ENCODE measurements around the gene ERP44.
"Not testable (repeated sequence)": the region's sequence is repeated elsewhere in the genome, so short reads cannot be mapped to it uniquely, and the experiment has no call there.

Gene ERP44

GRCh38 chr9:100098887-100099721, at the start of gene ERP44, which contains the start of gene INVS:
TSS of gene ERP44 (minus strand) at chr9:100099000. CDS start at chr9:100098840, 160 bp downstream.
TSS of gene INVS (plus strand) at chr9:100099243. CDS start at chr9:100104522, 5,279 bp downstream.
- DNase-seq (ENCODE audit: low read depth): peak; percentile 91

DNA sequence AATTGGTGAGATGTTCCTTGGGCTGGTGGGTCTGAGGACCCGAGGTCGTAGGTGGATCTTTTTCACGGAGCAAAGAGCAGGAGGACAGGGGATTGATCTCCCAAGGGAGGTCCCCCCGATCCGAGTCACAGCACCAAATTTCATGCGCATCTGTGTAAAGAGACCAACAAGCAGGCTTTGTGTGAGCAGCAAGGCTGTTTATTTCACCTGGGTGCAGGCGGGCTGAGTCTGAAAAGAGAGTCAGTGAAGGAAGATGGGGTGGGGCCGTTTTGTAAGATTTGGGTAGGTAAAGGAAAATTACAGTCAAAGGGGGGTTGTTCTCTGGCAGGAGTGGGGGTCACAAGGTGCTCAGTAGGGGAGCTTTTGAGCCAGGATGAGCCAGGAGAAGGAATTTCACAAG, 47.2 kb upstream of the ERP44 start:
- not testable (repeated sequence) for DNase-seq (ENCODE audit: low read depth)

GRCh38 chr9:100145167-100145934, 46.6 kb upstream of the ERP44 start:
- not testable (repeated sequence) for DNase-seq (ENCODE audit: low read depth)

- not testable (repeated sequence) for DNase-seq (ENCODE audit: low read depth)
Observed at GRCh38 chr9:100141862-100142261, 43.1 kb upstream of the ERP44 start.

- not testable (repeated sequence) for DNase-seq (ENCODE audit: low read depth)
Observed at GRCh38 chr9:100140303-100140702, 41.5 kb upstream of the ERP44 start.

GRCh38 chr9:100136799-100137198, 38.0 kb upstream of the ERP44 start:
- not testable (repeated sequence) for DNase-seq (ENCODE audit: low read depth)

- DNase-seq (ENCODE audit: low read depth): no peak
Observed at GRCh38 chr9:100134731-100135130, 35.9 kb upstream of the ERP44 start.

DNA sequence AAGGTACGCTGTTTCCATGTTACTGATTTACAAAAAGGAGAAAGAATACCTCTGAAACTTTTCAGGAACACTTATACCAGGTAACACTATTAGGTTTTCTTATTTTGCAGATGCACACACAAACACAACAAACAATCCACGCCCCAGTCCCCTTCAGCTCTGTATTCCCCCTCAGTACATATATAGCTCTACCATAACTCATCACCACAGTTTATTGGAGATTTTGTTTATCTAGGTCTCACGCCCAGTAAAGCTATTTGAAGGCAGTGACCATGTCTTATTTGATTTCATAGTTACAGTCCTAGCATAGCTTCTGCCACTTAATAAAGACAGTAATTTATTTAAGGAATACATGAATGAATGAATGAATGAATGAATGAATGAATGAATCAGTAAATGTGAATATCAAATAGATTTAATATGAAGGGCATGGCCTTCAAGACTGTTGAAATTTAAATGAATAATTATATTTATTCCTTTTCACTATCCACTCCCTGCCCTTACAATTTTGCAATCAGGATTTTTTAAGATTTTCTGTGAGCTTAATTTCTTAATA, 33.2 kb upstream of the ERP44 start:
- DNase-seq (ENCODE audit: low read depth): no peak

GRCh38 chr9:100131216-100131615, 32.4 kb upstream of the ERP44 start:
- DNase-seq (ENCODE audit: low read depth): no peak

DNA sequence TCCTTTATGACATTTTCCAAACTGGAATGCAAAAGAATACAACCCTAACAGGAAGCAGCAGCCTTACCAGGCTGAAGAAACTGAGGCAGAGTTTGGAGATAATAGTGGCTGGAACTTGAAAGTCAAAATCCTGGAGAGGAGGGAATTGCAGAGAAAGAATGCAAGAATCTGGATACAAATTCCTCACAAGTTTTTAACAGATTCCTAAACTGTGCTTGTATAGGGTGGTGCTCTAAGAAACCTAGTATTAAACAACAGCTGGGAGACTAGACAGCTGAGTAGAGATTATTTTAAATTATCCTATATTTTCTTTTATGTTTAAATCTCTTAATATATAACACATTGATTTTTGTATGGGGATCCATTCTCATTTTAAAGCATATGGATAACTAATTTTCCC, 31.0 kb upstream of the ERP44 start:
- DNase-seq (ENCODE audit: low read depth): no peak

DNA sequence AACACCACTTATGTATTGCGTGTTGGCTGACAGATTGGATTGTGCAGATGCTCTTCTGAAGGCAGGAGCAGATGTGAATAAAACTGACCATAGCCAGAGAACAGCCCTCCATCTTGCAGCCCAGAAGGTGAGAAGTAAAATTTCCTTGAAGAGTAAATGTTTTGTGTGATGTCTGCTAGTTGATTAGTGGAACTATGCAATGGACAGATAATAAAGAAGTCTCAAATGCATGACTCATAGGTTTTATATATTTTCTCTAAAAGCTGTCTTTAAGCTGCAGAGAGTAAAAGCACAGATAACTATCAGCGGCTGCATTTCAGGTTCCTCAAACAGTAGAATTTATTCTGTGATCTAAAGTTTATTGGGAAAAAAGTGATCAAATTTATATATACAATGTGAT, 27.6 kb upstream of the ERP44 start:
- no peak for DNase-seq (ENCODE audit: low read depth)

DNA sequence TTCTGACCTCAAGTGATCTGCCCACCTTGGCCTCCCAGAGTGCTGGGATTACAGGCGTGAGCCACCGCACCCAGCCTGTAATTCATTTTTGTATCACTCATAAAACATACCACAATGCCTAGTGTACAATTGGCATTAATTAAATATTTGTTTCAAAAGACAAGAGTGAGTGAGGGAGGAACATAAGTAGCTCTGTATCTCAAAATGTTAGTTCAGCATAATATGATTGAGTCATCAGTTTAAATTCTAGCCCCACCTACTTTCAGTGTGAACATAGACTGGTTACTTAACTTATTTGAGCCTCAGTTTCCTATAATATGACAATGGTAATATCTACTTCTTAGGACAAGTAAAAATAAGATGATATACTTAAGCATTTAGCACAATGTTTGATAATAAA, 27.1 kb upstream of the ERP44 start:
- DNase-seq (ENCODE audit: low read depth): no peak

DNA sequence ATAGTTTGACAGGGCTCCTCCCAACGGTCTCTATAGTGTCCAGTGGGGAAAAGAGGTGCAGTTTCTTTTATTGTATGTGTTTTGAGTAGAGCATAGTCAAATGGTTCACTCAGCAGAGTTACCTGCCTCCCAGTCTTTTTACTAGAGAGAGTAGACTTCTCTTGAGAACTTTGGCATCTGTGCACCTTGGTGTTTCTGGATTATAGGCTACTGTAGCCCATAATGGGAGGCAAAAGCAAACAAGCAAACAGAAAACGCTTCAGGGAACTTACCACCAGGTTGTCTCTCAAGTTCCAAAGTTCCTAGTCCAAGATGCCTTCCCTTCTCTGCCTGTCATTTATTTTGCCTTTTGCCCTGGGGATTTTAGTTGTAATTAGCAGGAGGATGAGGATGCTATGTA, 26.4 kb upstream of the ERP44 start:
- DNase-seq (ENCODE audit: low read depth): no peak

- DNase-seq (ENCODE audit: low read depth): no peak
Observed at GRCh38 chr9:100120286-100120685, 21.5 kb upstream of the ERP44 start.

GRCh38 chr9:100117316-100117715, 18.5 kb upstream of the ERP44 start:
- no peak for DNase-seq (ENCODE audit: low read depth)

DNA sequence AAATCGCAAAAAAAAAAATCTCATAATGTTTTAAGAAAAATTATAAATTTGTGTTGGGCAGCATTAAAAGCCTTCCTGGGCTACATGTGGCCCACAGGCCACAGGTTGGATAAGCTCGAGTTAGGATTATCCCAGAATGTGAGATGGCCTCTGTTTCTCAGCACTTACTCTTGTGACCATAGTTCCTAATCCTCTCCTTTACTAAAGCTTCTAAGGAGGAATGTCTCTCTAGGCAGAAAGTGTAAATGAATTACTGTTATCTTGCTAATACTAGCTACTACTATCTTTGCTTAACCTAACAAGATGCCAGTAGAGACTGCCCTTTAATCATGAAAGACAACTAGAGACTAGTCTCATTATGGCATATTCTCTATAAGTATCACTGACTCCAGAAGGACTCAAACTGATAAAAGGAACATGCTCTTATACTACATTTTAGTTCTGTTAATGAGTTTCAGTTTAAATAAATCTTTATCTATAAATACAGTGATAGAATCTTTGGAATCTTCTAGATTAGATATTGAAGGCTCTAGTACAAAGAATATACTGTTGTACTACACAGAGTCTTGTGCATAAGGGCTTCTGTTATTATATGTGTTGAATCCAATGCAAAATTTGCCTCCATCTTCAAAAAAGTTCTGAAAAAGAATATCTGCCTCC, 14.0 kb upstream of the ERP44 start:
- no peak for DNase-seq (ENCODE audit: low read depth)

- no peak for DNase-seq (ENCODE audit: low read depth)
Observed at GRCh38 chr9:100111235-100111634, 12.4 kb upstream of the ERP44 start.

DNA sequence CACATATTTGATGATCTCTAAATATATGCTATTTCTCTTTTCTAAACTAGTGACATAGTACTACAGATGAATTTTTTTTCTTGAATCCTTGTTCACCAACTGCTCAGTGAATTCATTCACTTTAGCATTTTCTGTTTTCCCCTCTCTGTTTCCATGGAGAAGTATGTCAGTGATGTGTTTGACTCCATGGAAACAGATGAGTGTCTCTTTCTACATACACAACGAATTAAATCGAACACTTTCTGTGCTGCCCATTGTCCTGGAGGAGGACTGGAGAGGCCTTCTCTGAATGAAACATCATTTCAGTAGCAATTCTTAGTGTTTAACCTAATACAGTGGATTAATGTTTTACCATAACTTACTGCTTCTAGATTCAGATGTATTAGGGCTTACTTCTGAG, 9.8 kb upstream of the ERP44 start:
- DNase-seq (ENCODE audit: low read depth): no peak

DNA sequence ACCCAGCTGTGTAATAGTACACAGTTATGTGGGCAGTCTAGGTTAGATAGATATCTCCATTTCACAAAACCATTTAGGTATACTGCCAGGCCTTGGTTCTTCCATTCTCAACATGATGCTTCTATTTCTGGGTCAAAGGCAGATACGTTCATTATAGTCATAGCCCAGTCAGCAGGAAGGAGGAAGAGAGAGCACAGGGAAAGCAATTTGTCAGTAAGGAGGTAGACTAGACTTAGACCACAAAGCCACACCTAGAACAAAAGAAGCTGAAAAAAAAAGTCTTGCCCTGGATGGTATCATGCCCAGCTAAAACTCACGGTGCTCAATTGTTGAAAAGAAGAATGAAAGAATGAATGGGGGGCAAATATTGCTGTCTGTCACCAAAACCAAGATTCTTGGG, 7.8 kb upstream of the ERP44 start:
- DNase-seq (ENCODE audit: low read depth): no peak

DNA sequence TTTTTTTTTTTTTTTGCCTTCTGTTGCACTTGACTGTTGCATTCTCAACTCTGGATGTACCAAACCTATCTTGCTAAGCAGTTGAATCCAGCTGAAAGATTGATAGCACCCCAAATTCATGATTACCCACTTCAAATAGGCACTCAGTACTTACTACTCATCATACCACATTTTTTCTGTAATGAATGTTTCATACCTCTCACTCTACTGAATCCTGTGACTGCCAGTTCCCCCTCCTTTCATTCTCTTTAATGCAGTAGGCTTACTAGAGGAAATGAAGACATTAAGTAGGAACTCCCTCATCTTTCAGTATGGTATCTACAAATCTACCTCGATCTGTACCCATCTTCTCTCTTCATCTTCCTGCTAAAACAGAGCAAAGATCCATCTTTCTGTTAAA, 7.1 kb upstream of the ERP44 start:
- DNase-seq (ENCODE audit: low read depth): no peak

GRCh38 chr9:100104314-100104713, 5.5 kb upstream of the ERP44 start:
- no peak for DNase-seq (ENCODE audit: low read depth)

- DNase-seq (ENCODE audit: low read depth): no peak
Observed at GRCh38 chr9:100101608-100102007, 2.8 kb upstream of the ERP44 start.
